GM10847 (cell line): ENCODE results near the gene CNN2.

Source experiments
- POLR2A ChIP-seq: IDR thresholded peaks from 2 replicates; pipeline ENCODE4 v1.6.1; 2011; ENCODE audit not compliant: insufficient read length; ENCODE audit errors: extremely low read depth

CNN2 gene

GRCh38 chr19:1027650-1028061 lies 1.2 kb downstream of the CNN2 start:
- no peak for TF ChIP-seq POLR2A

DNA sequence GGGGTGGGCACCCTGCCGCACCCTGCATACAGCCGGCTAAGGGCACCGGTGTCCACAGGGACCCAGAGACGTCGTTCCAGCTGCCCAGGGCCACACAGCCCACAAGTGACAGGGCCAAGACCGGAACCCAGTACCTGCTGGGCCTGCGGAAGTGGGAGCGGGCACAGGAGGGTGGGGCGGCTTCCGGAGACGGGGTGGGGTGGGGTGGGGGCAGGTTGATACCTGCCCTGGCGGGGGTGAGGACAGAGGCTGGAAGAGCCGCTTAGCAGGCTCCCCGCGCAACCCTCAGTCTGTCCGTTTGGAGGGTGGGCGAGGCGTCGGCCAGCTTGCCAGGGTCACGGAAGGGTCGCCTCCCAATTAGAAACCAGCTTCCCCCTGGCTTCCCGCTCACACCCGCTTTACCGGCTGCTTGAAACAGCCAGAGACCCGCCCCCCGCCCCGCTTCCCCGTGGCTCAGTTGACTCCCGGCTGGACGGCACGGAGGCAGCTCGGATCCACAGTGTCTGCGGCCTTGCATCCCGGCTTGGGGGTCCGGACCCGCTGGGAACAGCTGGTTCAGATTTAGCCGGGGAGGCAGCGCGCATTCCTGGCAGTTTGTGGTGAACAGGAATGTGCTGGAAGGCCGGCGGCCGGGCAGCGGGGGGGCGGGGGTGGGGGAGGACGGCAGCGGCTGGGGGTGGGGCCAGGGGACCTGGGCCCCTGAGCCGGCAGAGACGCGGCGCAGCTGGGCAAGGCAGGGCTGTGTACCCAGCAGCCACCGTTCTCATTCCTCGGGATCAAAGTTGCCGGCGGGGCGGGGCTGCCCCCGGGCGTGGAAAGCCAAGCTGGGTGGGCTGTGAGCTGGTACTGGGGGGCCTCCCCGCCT lies 1.9 kb downstream of the CNN2 start:
- peak; percentile 40 for TF ChIP-seq POLR2A

- TF ChIP-seq POLR2A, result no peak
These were observed 6.0 kb downstream of the CNN2 start for GRCh38 chr19:1032264-1032867.

GRCh38 chr19:1035998-1036621 lies 9.7 kb downstream of the CNN2 start:
- TF ChIP-seq POLR2A, result no peak

- TF ChIP-seq POLR2A, result no peak
These were observed 11.2 kb downstream of the CNN2 start for GRCh38 chr19:1037621-1038064.

DNA sequence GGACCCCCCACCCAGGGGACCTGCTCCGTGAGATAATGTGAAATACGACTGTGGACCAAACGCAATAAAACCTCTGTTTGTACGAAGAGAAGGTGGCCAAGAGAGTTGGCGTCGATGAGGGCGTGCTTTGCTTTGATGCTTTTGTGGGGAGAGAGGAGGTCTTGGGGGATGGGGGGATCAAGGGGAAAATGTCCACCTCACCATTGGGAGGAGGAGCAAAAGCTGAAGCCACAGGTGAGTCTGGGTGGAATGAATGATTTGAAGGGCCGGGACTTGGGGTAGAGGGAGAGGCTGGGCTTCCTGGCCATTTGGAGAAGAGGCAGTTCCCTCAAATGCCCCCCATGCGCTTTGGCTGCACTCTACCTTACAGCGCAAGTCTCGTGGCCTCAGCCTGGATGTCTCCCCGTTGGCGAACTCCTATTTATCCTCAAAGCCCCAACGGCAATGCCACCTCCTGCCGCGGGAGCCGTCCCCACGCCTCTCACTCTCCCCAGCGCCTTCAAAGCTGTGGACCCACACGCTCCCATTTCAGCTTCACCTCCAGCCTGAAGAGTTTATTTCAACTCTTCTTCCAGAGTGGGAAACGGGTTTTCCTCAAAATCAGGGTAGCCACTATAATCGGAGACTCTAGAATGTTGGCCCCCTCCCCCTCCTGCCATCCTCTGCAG lies 12.7 kb downstream of the CNN2 start:
- TF ChIP-seq POLR2A, result no peak

- no peak for TF ChIP-seq POLR2A
These were observed 13.5 kb downstream of the CNN2 start, which contains the start of gene ABCA7 for GRCh38 chr19:1039646-1040475. ABCA7 (plus strand) TSS chr19:1040107; CDS start chr19:1041362, 1,255 bp downstream.

DNA sequence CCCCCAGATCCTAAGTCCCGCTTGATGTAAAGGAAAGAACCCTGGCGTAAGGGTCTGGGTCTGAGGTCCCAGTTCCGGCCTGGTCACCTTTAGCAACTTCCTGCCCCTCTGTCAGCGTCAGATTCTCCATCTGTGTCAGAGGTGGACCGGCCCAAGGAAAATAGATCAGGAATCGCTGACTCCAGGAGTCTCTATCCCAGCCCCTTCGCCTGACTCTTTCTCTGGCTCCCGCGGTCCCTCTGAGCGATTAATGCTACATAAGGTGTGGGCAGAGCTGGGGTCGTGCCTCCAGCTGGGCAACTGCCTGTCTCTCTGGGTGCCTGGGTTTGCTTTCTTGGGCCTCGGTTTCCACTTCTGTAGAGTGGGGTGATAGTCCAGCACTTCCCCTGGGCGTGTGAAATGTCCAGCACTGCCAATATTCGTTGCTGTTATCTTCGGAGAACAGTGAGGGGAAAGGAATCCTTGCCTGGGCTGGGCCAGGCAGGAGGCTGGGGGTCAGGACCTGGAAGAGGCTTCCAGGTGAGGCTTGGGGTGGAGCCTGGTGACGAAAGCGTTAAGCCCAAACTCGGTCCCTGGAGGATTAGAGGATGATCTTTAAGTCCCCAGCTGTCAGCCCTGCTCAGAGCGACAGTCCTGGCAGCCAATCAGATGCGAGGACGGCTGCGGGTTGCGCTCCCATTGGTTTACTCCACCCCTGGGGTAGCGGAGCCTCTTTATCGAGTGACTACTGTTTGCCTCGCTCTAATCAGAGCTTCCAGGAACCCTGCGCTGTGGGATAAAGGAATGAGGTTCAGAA lies 14.3 kb downstream of the CNN2 start:
- no peak for TF ChIP-seq POLR2A

GRCh38 chr19:1041272-1041834 lies 14.9 kb downstream of the CNN2 start:
- TF ChIP-seq POLR2A, result no peak

DNA sequence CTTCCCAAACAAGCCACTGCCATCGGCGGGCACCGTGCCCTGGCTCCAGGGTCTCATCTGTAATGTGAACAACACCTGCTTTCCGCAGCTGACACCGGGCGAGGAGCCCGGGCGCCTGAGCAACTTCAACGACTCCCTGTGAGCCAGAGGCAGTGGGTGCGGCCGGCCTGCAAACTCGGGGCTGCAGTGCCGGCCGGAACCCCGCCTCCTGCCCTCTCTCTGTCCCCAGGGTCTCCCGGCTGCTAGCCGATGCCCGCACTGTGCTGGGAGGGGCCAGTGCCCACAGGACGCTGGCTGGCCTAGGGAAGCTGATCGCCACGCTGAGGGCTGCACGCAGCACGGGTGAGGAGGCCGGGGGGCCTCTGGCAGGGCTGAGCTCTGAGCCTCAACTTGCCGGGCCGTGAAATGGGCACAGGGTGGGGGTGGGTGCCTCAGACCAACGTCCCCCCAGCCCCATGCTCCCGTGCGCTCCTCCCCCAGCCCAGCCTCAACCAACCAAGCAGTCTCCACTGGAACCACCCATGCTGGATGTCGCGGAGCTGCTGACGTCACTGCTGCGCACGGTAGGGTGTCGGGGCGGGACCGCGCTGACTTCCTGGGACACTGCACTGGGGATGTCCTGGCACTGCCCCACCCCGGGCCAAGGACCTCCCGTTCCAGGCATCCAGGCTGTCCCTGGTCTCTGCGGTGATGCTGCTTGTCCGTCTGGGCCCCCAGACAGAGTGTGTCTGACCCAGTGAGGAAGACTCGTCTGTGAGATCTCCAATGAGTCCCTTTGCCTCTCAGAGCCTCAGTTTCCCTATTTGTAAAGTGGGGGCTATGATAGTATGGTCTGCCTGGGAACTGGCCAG lies 15.7 kb downstream of the CNN2 start:
- no peak for TF ChIP-seq POLR2A

DNA sequence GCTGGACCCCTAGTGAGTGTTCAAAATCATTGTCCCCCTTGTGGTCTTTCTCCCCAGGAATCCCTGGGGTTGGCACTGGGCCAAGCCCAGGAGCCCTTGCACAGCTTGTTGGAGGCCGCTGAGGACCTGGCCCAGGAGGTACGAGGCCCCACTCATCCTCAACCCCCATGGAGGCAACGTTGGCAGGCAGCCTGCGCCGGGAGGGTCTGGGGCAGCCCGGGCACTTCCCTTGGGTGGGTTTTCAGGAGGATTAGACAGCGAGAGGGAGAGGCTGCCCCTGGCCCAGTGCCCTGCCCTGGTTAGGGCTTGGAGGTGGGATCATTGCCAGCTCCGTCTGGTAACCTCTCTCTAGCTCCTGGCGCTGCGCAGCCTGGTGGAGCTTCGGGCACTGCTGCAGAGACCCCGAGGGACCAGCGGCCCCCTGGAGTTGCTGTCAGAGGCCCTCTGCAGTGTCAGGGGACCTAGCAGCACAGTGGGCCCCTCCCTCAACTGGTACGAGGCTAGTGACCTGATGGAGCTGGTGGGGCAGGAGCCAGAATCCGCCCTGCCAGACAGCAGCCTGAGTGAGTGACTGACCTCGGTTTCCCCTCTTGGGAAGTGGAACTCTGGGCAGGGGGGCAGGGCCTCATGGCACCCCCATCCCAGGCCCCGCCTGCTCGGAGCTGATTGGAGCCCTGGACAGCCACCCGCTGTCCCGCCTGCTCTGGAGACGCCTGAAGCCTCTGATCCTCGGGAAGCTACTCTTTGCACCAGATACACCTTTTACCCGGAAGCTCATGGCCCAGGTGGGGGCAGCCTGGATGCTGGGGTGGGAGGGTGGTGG lies 16.5 kb downstream of the CNN2 start:
- TF ChIP-seq POLR2A, result no peak

- TF ChIP-seq POLR2A, result no peak
These were observed 18.8 kb downstream of the CNN2 start for GRCh38 chr19:1045247-1045603.
